Effector memory CD8-positive, alpha-beta T cell (primary cell): Measurements from ENCODE around the gene PPP1R7.

Source experiments
- ATAC-seq: fragments of 150-1000 bp; cut with Tn5 transposase; replicated peaks from 2 replicates; pipeline ENCODE4 v1.10.0; 2021; ENCODE audit warnings: mild to moderate bottlenecking, moderate library complexity
- DNase-seq, 3 experiments: peaks; one replicate each; pipeline ENCODE4 v3.0.0; 2021
- H3K27ac Mint-ChIP-seq, 2 donors: one replicate each; pipeline ENCODE4 v1.8.0; 2022; ENCODE audit warnings: mild to moderate bottlenecking in 2 of 2, mixed read lengths in 2 of 2, moderate library complexity in 2 of 2
- H3K27me3 Mint-ChIP-seq, 2 donors: one replicate each; pipeline ENCODE4 v1.8.0; 2022; ENCODE audit warnings: mixed read lengths in 2 of 2
- H3K36me3 Mint-ChIP-seq: one replicate; pipeline ENCODE4 v1.8.0; 2022; ENCODE audit warnings: mild to moderate bottlenecking, moderate library complexity, mixed read lengths; ENCODE audit not compliant: insufficient read depth
- H3K4me1 Mint-ChIP-seq, 2 donors: one replicate each; pipeline ENCODE4 v1.8.0; 2022; ENCODE audit warnings: low read depth in 2 of 2, mixed read lengths in 2 of 2
- H3K4me3 Mint-ChIP-seq, 2 donors: one replicate each; pipeline ENCODE4 v1.8.0; 2022; ENCODE audit warnings: mild to moderate bottlenecking in 2 of 2, mixed read lengths in 2 of 2, moderate library complexity in 2 of 2
- H3K9me3 Mint-ChIP-seq, 2 donors: one replicate each; pipeline ENCODE4 v1.8.0; 2022; ENCODE audit warnings: mixed read lengths in 2 of 2

PPP1R7 gene

GRCh38 chr2:241178961-241179360, 28.7 kb downstream of the PPP1R7 start:
- no peak for DNase-seq
- Mint-ChIP-seq H3K27ac (no peak overlapping the region), H3K4me1 (no peaks in the 10 kb centered on the region), H3K27me3 (no peaks in the 10 kb centered on the region), H3K9me3 (no peaks in the 10 kb centered on the region), H3K4me3 (no peak overlapping the region), H3K36me3 (peaks cover 43% of the 10 kb centered on the region)
- no peak for ATAC-seq

GRCh38 chr2:241179899-241180298, 29.6 kb downstream of the PPP1R7 start:
- H3K27ac Mint-ChIP-seq, result no peak overlapping the region
- no peaks in the 10 kb centered on the region for H3K4me1 Mint-ChIP-seq
- DNase-seq, result no peak
- H3K36me3 Mint-ChIP-seq, result peaks cover 38% of the 10 kb centered on the region
- no peak overlapping the region for H3K4me3 Mint-ChIP-seq
- no peak for ATAC-seq
- no peaks in the 10 kb centered on the region for H3K27me3 Mint-ChIP-seq
- H3K9me3 Mint-ChIP-seq, result no peaks in the 10 kb centered on the region

GRCh38 chr2:241180495-241180894, 30.2 kb downstream of the PPP1R7 start:
- DNase-seq, result no peak
- Mint-ChIP-seq H3K27ac (no peak overlapping the region), H3K36me3 (peaks cover 35% of the 10 kb centered on the region), H3K4me3 (no peak overlapping the region), H3K9me3 (no peaks in the 10 kb centered on the region), H3K4me1 (no peaks in the 10 kb centered on the region), H3K27me3 (no peaks in the 10 kb centered on the region)
- ATAC-seq, result no peak

- no peaks in the 10 kb centered on the region for H3K9me3 Mint-ChIP-seq
- H3K36me3 Mint-ChIP-seq, result peaks cover 26% of the 10 kb centered on the region
- no peak for ATAC-seq
These were observed 31.9 kb downstream of the PPP1R7 start for GRCh38 chr2:241182126-241182525.

GRCh38 chr2:241182531-241183133, 32.4 kb downstream of the PPP1R7 start:
- H3K4me3 Mint-ChIP-seq, result no peak overlapping the region
- H3K27ac Mint-ChIP-seq, result no peak overlapping the region
- no peaks in the 10 kb centered on the region for H3K9me3 Mint-ChIP-seq
- DNase-seq (no peak), ATAC-seq (no peak)
- H3K36me3 Mint-ChIP-seq, result peaks cover 21% of the 10 kb centered on the region
- no peaks in the 10 kb centered on the region for H3K27me3 Mint-ChIP-seq
- no peaks in the 10 kb centered on the region for H3K4me1 Mint-ChIP-seq

More at GRCh38 chr2:241182126-241182525, 31.9 kb downstream of the PPP1R7 start:
- Mint-ChIP-seq H3K27me3 (no peaks in the 10 kb centered on the region), H3K27ac (no peak overlapping the region), H3K4me3 (no peak overlapping the region), H3K4me1 (no peaks in the 10 kb centered on the region)
- DNase-seq, result no peak

GRCh38 chr2:241183221-241183620, 33.0 kb downstream of the PPP1R7 start:
- ATAC-seq, result no peak
- no peak overlapping the region for H3K4me3 Mint-ChIP-seq
- H3K4me1 Mint-ChIP-seq, result no peaks in the 10 kb centered on the region
- no peaks in the 10 kb centered on the region for H3K27me3 Mint-ChIP-seq
- H3K9me3 Mint-ChIP-seq, result no peaks in the 10 kb centered on the region
- DNase-seq, result no peak
- H3K36me3 Mint-ChIP-seq, result peaks cover 21% of the 10 kb centered on the region
- peak overlapping the region in 1 of 2 donors; percentile 20 for H3K27ac Mint-ChIP-seq

- H3K4me1 Mint-ChIP-seq, result no peaks in the 10 kb centered on the region
- H3K27ac Mint-ChIP-seq, result no peak overlapping the region
- H3K27me3 Mint-ChIP-seq, result no peaks in the 10 kb centered on the region
- no peak overlapping the region for H3K4me3 Mint-ChIP-seq
- no peak for ATAC-seq
- peaks cover 11% of the 10 kb centered on the region for H3K36me3 Mint-ChIP-seq
- H3K9me3 Mint-ChIP-seq, result no peaks in the 10 kb centered on the region
- no peak for DNase-seq
These were observed 34.6 kb downstream of the PPP1R7 start for GRCh38 chr2:241184901-241185300.

GRCh38 chr2:241185961-241186360, 35.7 kb downstream of the PPP1R7 start:
- DNase-seq, result no peak
- no peak for ATAC-seq
- H3K4me3 Mint-ChIP-seq, result no peak overlapping the region

GRCh38 chr2:241187101-241187917, 37.0 kb downstream of the PPP1R7 start:
- Mint-ChIP-seq H3K27ac (no peak overlapping the region), H3K9me3 (no peaks in the 10 kb centered on the region), H3K4me3 (no peak overlapping the region), H3K27me3 (no peaks in the 10 kb centered on the region), H3K36me3 (peaks cover 3% of the 10 kb centered on the region), H3K4me1 (no peaks in the 10 kb centered on the region)
- DNase-seq (no peak), ATAC-seq (no peak)

More at GRCh38 chr2:241185961-241186360, 35.7 kb downstream of the PPP1R7 start:
- Mint-ChIP-seq H3K27me3 (no peaks in the 10 kb centered on the region), H3K36me3 (peaks cover 3% of the 10 kb centered on the region), H3K9me3 (no peaks in the 10 kb centered on the region), H3K4me1 (no peaks in the 10 kb centered on the region), H3K27ac (no peak overlapping the region)

- no peak for ATAC-seq
- no peak overlapping the region for H3K4me3 Mint-ChIP-seq
- no peaks in the 10 kb centered on the region for H3K27me3 Mint-ChIP-seq
- peaks cover under 1% of the 10 kb centered on the region for H3K36me3 Mint-ChIP-seq
- H3K9me3 Mint-ChIP-seq, result no peaks in the 10 kb centered on the region
- DNase-seq, result no peak
- H3K27ac Mint-ChIP-seq, result no peak overlapping the region
- no peaks in the 10 kb centered on the region for H3K4me1 Mint-ChIP-seq
These were observed 37.6 kb downstream of the PPP1R7 start for GRCh38 chr2:241187918-241188234.

GRCh38 chr2:241188361-241189092, 38.3 kb downstream of the PPP1R7 start, which contains the start of gene ANO7:
ANO7 (plus strand) TSS chr2:241188677; CDS start chr2:241190064, 1,387 bp downstream.
- ATAC-seq (no peak), DNase-seq (no peak)
- Mint-ChIP-seq H3K27me3 (no peaks in the 10 kb centered on the region), H3K9me3 (no peaks in the 10 kb centered on the region), H3K27ac (no peak within 1 kb of the TSS), H3K4me3 (no peak within 1 kb of the TSS), H3K36me3 (no peaks in the 10 kb centered on the region), H3K4me1 (no peaks in the 10 kb centered on the region)

- Mint-ChIP-seq H3K4me3 (no peak overlapping the region), H3K27me3 (no peaks in the 10 kb centered on the region)
These were observed 39.0 kb downstream of the PPP1R7 start for GRCh38 chr2:241189093-241189855.

GRCh38 chr2:241189856-241190201, 39.6 kb downstream of the PPP1R7 start:
- no peak for DNase-seq
- Mint-ChIP-seq H3K27ac (no peak overlapping the region), H3K4me1 (no peaks in the 10 kb centered on the region), H3K27me3 (no peaks in the 10 kb centered on the region), H3K4me3 (no peak overlapping the region), H3K36me3 (no peaks in the 10 kb centered on the region), H3K9me3 (no peaks in the 10 kb centered on the region)
- ATAC-seq, result no peak

More at GRCh38 chr2:241189093-241189855, 39.0 kb downstream of the PPP1R7 start:
- H3K9me3 Mint-ChIP-seq, result no peaks in the 10 kb centered on the region
- no peaks in the 10 kb centered on the region for H3K36me3 Mint-ChIP-seq
- H3K27ac Mint-ChIP-seq, result no peak overlapping the region
- H3K4me1 Mint-ChIP-seq, result no peaks in the 10 kb centered on the region
- DNase-seq (no peak), ATAC-seq (no peak)
